Measurements from ENCODE around the gene ADGRA3.

The ADGRA3 gene

GRCh38 chr4:22493523-22493922 lies 22.3 kb downstream of the ADGRA3 start:
- no peak for DNase-seq (ENCODE audit: extremely low read depth, low read depth)
- TF ChIP-seq, protein P1, sequence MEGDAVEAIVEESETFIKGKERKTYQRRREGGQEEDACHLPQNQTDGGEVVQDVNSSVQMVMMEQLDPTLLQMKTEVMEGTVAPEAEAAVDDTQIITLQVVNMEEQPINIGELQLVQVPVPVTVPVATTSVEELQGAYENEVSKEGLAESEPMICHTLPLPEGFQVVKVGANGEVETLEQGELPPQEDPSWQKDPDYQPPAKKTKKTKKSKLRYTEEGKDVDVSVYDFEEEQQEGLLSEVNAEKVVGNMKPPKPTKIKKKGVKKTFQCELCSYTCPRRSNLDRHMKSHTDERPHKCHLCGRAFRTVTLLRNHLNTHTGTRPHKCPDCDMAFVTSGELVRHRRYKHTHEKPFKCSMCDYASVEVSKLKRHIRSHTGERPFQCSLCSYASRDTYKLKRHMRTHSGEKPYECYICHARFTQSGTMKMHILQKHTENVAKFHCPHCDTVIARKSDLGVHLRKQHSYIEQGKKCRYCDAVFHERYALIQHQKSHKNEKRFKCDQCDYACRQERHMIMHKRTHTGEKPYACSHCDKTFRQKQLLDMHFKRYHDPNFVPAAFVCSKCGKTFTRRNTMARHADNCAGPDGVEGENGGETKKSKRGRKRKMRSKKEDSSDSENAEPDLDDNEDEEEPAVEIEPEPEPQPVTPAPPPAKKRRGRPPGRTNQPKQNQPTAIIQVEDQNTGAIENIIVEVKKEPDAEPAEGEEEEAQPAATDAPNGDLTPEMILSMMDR (IDR thresholded peaks at IDR 0.05; ENCODE audit: low read depth, low read length, missing control alignments), result no peak
- no peak overlapping the region for H3K4me3 ChIP-seq (replicated peaks; ENCODE audit: low read depth, low read length)

- no peak for DNase-seq (ENCODE audit: extremely low read depth, low read depth)
- TF ChIP-seq, protein P1 (IDR thresholded peaks at IDR 0.05; ENCODE audit: low read depth, low read length, missing control alignments), result no peak
- H3K4me3 ChIP-seq (replicated peaks; ENCODE audit: low read depth, low read length), result no peak overlapping the region
Measured at GRCh38 chr4:22492987-22493386, 22.9 kb downstream of the ADGRA3 start.

- no peak for DNase-seq (ENCODE audit: extremely low read depth, low read depth)
- TF ChIP-seq, protein P1 (IDR thresholded peaks at IDR 0.05; ENCODE audit: low read depth, low read length, missing control alignments), result no peak
- H3K4me3 ChIP-seq (replicated peaks; ENCODE audit: low read depth, low read length), result no peak overlapping the region
Measured at GRCh38 chr4:22491939-22492338, 23.9 kb downstream of the ADGRA3 start.

GRCh38 chr4:22490718-22491315 lies 25.0 kb downstream of the ADGRA3 start:
- TF ChIP-seq, protein P1 (IDR thresholded peaks at IDR 0.05; ENCODE audit: low read depth, low read length, missing control alignments), result no peak
- no peak for DNase-seq (ENCODE audit: extremely low read depth, low read depth)

GRCh38 chr4:22488106-22488505 lies 27.8 kb downstream of the ADGRA3 start:
- H3K4me3 ChIP-seq (replicated peaks; ENCODE audit: low read depth, low read length), result no peak overlapping the region
- no peak for DNase-seq (ENCODE audit: extremely low read depth, low read depth)
- TF ChIP-seq, protein P1 (IDR thresholded peaks at IDR 0.05; ENCODE audit: low read depth, low read length, missing control alignments), result no peak

More at GRCh38 chr4:22490718-22491315, 25.0 kb downstream of the ADGRA3 start:
- no peak overlapping the region for H3K4me3 ChIP-seq (replicated peaks; ENCODE audit: low read depth, low read length)

DNA sequence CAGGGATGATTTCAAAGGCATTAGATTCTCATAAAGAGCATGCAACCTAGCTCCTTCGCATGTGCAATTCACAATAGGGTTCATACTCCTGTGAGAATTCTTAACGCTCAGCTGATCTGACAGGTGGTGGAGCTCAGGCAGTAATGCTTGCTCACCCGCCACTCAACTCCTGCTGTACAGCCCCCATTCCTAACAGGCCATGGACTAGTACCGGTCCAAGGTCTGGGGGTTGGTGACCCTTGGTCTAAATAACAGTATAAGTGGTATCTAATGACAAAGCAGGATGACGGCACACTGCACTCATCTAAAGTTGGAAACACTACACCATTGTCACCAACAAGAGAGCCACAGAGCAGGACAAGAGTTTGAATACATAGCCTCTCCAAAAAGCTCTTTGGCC lies 28.5 kb downstream of the ADGRA3 start:
- no peak for DNase-seq (ENCODE audit: extremely low read depth, low read depth)
- H3K4me3 ChIP-seq (replicated peaks; ENCODE audit: low read depth, low read length), result no peak overlapping the region
- TF ChIP-seq, protein P1 (IDR thresholded peaks at IDR 0.05; ENCODE audit: low read depth, low read length, missing control alignments), result no peak

DNA sequence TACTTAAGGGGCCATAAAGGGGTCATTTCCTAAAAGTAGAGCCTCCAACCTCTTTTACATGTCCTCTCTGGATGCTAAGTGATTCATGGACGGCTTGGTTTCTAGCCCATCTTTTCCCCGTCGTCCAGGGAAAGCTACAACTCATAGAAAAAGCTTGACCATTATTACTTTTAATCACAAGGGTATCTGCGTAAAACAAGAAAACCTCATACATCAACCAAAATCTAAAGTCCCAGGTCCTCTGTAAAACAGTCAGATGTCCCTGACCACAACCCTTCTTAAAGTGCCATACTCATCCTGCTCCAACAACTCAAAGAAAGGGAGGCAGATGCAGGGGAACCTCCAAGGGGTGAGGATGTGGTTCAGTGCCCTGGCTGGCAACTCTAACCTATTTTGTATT lies 29.6 kb downstream of the ADGRA3 start:
- DNase-seq (ENCODE audit: extremely low read depth, low read depth), result no peak
- TF ChIP-seq, protein P1 (IDR thresholded peaks at IDR 0.05; ENCODE audit: low read depth, low read length, missing control alignments), result no peak
- H3K4me3 ChIP-seq (replicated peaks; ENCODE audit: low read depth, low read length), result no peak overlapping the region

Measured in HFF-Myc (cell line).